Liver (tissue), 3 donors: ENCODE measurements around the gene ECEL1.

Source experiments
- CTCF ChIP-seq: fragments of 150-350 bp; IDR thresholded peaks from 2 replicates; pipeline ENCODE4 v1.5.1; 2017; ENCODE audit warnings: improper control_type of control experiment, low read depth, low read length; ENCODE audit not compliant: missing input control
- FOXA1 ChIP-seq: IDR thresholded peaks from 2 replicates; pipeline ENCODE4 v1.6.1; 2016; ENCODE audit warnings: antibody characterized with exemption
- GABPA ChIP-seq, 2 donors: IDR thresholded peaks in 1 of 2; conservative IDR thresholded peaks in 1 of 2; 2 replicates each; pipeline ENCODE4 v1.6.1; 2016; ENCODE audit warnings: antibody characterized with exemption in 2 of 2, mild to moderate bottlenecking in 1 of 2, moderate library complexity in 1 of 2
- JUND ChIP-seq, 2 donors: IDR thresholded peaks; 2 replicates each; pipeline ENCODE4 v1.6.1; 2016; ENCODE audit warnings: antibody characterized with exemption in 2 of 2
- RAD21 ChIP-seq, 2 donors: IDR thresholded peaks; 2 replicates each; pipeline ENCODE4 v1.6.1; 2016; ENCODE audit warnings: antibody characterized with exemption in 2 of 2, mild to moderate bottlenecking in 2 of 2
- TAF1 ChIP-seq: conservative IDR thresholded peaks from 2 replicates; pipeline ENCODE4 v1.6.1; 2016; ENCODE audit warnings: antibody characterized with exemption, mild to moderate bottlenecking
- YY1 ChIP-seq: IDR thresholded peaks from 2 replicates; pipeline ENCODE4 v1.6.1; 2016; ENCODE audit warnings: antibody characterized with exemption, mild to moderate bottlenecking
- donor health status: healthy.
- donor health status: healthy.

GRCh38 chr2:232478571-232479340 lies 8.9 kb downstream of the ECEL1 start:
- no peak for TF ChIP-seq CTCF
- TF ChIP-seq FOXA1, result no peak
- TF ChIP-seq JUND (IDR thresholded peaks at IDR 0.05), result no peak
- TF ChIP-seq RAD21 (IDR thresholded peaks at IDR 0.05), result no peak
- TF ChIP-seq GABPA (IDR thresholded peaks at IDR 0.05 in 1 of 2, conservative IDR thresholded peaks at IDR 0.05 in 1 of 2), result no peak
- no peak for TF ChIP-seq TAF1
- no peak for TF ChIP-seq YY1
